K562 (cell line): ENCODE measurements around the gene ZNF280C. TPM values are rescaled to one million over a fixed set of nuclear protein-coding genes. Genes with fewer than 3 reads are reported as not detected.

ENCODE experiments used
- BMI1 ChIP-seq: fragments of 150-350 bp; IDR thresholded peaks from 2 replicates; pipeline ENCODE4 v1.6.1; 2014; ENCODE audit warnings: low read length
- BRD9 ChIP-seq: fragments of 450-650 bp; IDR thresholded peaks from 2 replicates; pipeline ENCODE4 v1.6.1; 2018; ENCODE audit warnings: low read depth; ENCODE audit not compliant: partially characterized antibody
- CHD2 ChIP-seq: IDR thresholded peaks from 2 replicates; pipeline ENCODE4 v1.6.1; 2011; ENCODE audit warnings: low read depth, low read length
- ELF4 ChIP-seq: fragments of 450-650 bp; formaldehyde crosslinking; IDR thresholded peaks from 2 replicates; pipeline ENCODE4 v1.4.0; 2022; ENCODE audit warnings: missing genetic modification characterization
- ETV6 ChIP-seq, 3 experiments: fragments of 150-350 bp in 1 of 3; sonication (generic) in 1 of 3; formaldehyde crosslinking in 1 of 3; IDR thresholded peaks; 2 replicates each; pipeline versions ENCODE4 v1.6.1 to v1.8.0; 2014 to 2022; ENCODE audit warnings: borderline replicate concordance in 2 of 3, low read depth in 2 of 3, antibody characterized with exemption in 1 of 3, low read length in 1 of 3, mild to moderate bottlenecking in 1 of 3, missing genetic modification reagents in 1 of 3
- FOXA3 ChIP-seq, 2 experiments: fragments of 450-650 bp in 1 of 2; sonication (generic) in 1 of 2; formaldehyde crosslinking; IDR thresholded peaks in 1 of 2; conservative IDR thresholded peaks in 1 of 2; 2 replicates each; pipeline versions ENCODE4 v1.4.0 to v1.8.0; 2020 to 2022; ENCODE audit warnings: mild to moderate bottlenecking in 2 of 2, missing genetic modification reagents in 1 of 2
- GABPB1 ChIP-seq: sonication (generic); formaldehyde crosslinking; IDR thresholded peaks from 2 replicates; pipeline ENCODE4 v1.8.0; 2022; ENCODE audit warnings: mild to moderate bottlenecking, missing genetic modification reagents
- KLF6 ChIP-seq: fragments of 250-450 bp; sonication (Bioruptor Pico); IDR thresholded peaks from 2 replicates; pipeline ENCODE4 v1.4.0; 2020; ENCODE audit warnings: mild to moderate bottlenecking, moderate library complexity, borderline replicate concordance
- NFYB ChIP-seq: IDR thresholded peaks from 2 replicates; pipeline ENCODE4 v1.6.1; 2011; ENCODE audit warnings: mild to moderate bottlenecking, moderate library complexity; ENCODE audit not compliant: insufficient read length; ENCODE audit errors: extremely low read depth
- PHF8 ChIP-seq: fragments of 200-600 bp; sonication (generic); IDR thresholded peaks from 2 replicates; pipeline ENCODE4 v1.6.1; 2012; ENCODE audit warnings: mixed run types, mild to moderate bottlenecking, inconsistent platforms, low read length, moderate library complexity, borderline replicate concordance
- SMARCA4 ChIP-seq: fragments of 450-650 bp; IDR thresholded peaks from 2 replicates; pipeline ENCODE4 v1.6.1; 2016
- SPI1 ChIP-seq: IDR thresholded peaks from 2 replicates; pipeline ENCODE4 v1.6.1; 2011; ENCODE audit warnings: low read depth, low read length, control low read depth, borderline replicate concordance
- TAF15 ChIP-seq: fragments of 200-400 bp; formaldehyde crosslinking; IDR thresholded peaks from 2 replicates; pipeline ENCODE4 v1.6.1; 2017; ENCODE audit warnings: mild to moderate bottlenecking, low read depth, low read length, moderate library complexity
- USF1 ChIP-seq: sonication (generic); formaldehyde crosslinking; IDR thresholded peaks from 2 replicates; pipeline ENCODE4 v1.9.0; 2022; ENCODE audit warnings: mild to moderate bottlenecking, missing genetic modification reagents
- ZNF778 ChIP-seq: fragments of 450-650 bp; formaldehyde crosslinking; IDR thresholded peaks from 2 replicates; pipeline ENCODE4 v1.4.0; 2020; ENCODE audit warnings: mild to moderate bottlenecking, moderate library complexity
- polyA plus RNA-seq, 8 experiments: library from polyadenylated mRNA; depleted of rRNA in 4 of 8; stranded (reverse) in 5 of 8; unstranded in 3 of 8; fragments of >200 nt; fragmentation: Nextera tagmentation in 2 of 8; fragmentation: Illumina TruSeq in 1 of 8; extraction: Ambion mirVana in 2 of 8; extraction: Trizol in 1 of 8; gene quantifications; 2 replicates each; pipeline versions ENCODE4 v1.2.1 to v1.2.3, GENCODE V29; 2011 to 2014; ENCODE audit warnings: inconsistent platforms in 1 of 8, missing spikeins in 1 of 8
- total RNA-seq, 7 experiments: library from RNA; depleted of rRNA in 6 of 7; stranded (reverse); fragments of >200 nt in 6 of 7; fragmentation: Illumina TruSeq in 2 of 7; extraction: Trizol in 2 of 7; gene quantifications; 2 replicates each; pipeline versions ENCODE4 v1.2.1 to v1.2.3, GENCODE V29; 2011 to 2021; ENCODE audit warnings: low replicate concordance in 1 of 7
- TF ChIP-seq, protein P1 (sequence below): sonication (generic); formaldehyde crosslinking; IDR thresholded peaks from 2 replicates; pipeline ENCODE4 v1.8.0; 2022; ENCODE audit warnings: mild to moderate bottlenecking, low read depth, missing genetic modification reagents
- TF ChIP-seq, protein P2 (sequence below), 2 experiments: fragments of 450-650 bp in 1 of 2; sonication (generic) in 1 of 2; formaldehyde crosslinking in 1 of 2; IDR thresholded peaks; 2 replicates each; pipeline versions ENCODE4 v1.7.1 to v1.9.0; 2016 to 2022; ENCODE audit warnings: inconsistent platforms in 1 of 2, mild to moderate bottlenecking in 1 of 2, missing genetic modification reagents in 1 of 2

Gene ZNF280C
- total and polyA plus RNA-seq, 9 of the 15 experiments (the other 6 are each of a cell fraction or from before 2014, with no cell fraction given): 1.6 to 8.3 (median 4.4) TPM

GRCh38 chrX:130174045-130174704 is 94.5 kb downstream of the ZNF280C start (continued):
- TF ChIP-seq, protein P1, sequence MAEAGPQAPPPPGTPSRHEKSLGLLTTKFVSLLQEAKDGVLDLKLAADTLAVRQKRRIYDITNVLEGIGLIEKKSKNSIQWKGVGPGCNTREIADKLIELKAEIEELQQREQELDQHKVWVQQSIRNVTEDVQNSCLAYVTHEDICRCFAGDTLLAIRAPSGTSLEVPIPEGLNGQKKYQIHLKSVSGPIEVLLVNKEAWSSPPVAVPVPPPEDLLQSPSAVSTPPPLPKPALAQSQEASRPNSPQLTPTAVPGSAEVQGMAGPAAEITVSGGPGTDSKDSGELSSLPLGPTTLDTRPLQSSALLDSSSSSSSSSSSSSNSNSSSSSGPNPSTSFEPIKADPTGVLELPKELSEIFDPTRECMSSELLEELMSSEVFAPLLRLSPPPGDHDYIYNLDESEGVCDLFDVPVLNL (CRISPR knock-in tag): no peak
- TF ChIP-seq BRD9: no peak
- peak; percentile 61 for TF ChIP-seq USF1
- no peak for TF ChIP-seq PHF8
- TF ChIP-seq GABPB1 (CRISPR knock-in tag): no peak
- no peak for TF ChIP-seq TAF15
- TF ChIP-seq FOXA3 (CRISPR knock-in tag; conservative IDR thresholded peaks at IDR 0.05 in 1 of 2, IDR thresholded peaks at IDR 0.05 in 1 of 2): no peak
- 0 out of 2 replicates have a peak, but pooled peaks have one; percentile 62 for TF ChIP-seq KLF6 (CRISPR knock-in tag)
- TF ChIP-seq SMARCA4: no peak
- no peak for TF ChIP-seq ETV6 (IDR thresholded peaks at IDR 0.05; ENCODE audit: borderline replicate concordance in 1 of 2, low read depth in 2 of 2, low read length in 1 of 2)
- no peak for TF ChIP-seq ETV6 (CRISPR knock-in tag; IDR thresholded peaks at IDR 0.05; ENCODE audit: borderline replicate concordance)
- no peak for TF ChIP-seq ZNF778
- no peak for TF ChIP-seq SPI1
- no peak for TF ChIP-seq ELF4 (CRISPR knock-in tag)
- TF ChIP-seq NFYB: no peak
- TF ChIP-seq CHD2: no peak
- TF ChIP-seq, protein P2, sequence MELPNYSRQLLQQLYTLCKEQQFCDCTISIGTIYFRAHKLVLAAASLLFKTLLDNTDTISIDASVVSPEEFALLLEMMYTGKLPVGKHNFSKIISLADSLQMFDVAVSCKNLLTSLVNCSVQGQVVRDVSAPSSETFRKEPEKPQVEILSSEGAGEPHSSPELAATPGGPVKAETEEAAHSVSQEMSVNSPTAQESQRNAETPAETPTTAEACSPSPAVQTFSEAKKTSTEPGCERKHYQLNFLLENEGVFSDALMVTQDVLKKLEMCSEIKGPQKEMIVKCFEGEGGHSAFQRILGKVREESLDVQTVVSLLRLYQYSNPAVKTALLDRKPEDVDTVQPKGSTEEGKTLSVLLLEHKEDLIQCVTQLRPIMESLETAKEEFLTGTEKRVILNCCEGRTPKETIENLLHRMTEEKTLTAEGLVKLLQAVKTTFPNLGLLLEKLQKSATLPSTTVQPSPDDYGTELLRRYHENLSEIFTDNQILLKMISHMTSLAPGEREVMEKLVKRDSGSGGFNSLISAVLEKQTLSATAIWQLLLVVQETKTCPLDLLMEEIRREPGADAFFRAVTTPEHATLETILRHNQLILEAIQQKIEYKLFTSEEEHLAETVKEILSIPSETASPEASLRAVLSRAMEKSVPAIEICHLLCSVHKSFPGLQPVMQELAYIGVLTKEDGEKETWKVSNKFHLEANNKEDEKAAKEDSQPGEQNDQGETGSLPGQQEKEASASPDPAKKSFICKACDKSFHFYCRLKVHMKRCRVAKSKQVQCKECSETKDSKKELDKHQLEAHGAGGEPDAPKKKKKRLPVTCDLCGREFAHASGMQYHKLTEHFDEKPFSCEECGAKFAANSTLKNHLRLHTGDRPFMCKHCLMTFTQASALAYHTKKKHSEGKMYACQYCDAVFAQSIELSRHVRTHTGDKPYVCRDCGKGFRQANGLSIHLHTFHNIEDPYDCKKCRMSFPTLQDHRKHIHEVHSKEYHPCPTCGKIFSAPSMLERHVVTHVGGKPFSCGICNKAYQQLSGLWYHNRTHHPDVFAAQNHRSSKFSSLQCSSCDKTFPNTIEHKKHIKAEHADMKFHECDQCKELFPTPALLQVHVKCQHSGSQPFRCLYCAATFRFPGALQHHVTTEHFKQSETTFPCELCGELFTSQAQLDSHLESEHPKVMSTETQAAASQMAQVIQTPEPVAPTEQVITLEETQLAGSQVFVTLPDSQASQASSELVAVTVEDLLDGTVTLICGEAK (IDR thresholded peaks at IDR 0.05): no peak
- TF ChIP-seq, protein P2 (CRISPR knock-in tag; IDR thresholded peaks at IDR 0.05): no peak
- TF ChIP-seq BMI1: no peak
